Spleen (tissue), 7 donors: ENCODE results near the gene ERC1.

Experiments used
- POLR2A ChIP-seq, 3 donors: fragments of 450-650 bp; IDR thresholded peaks; one replicate each; pipeline ENCODE4 v1.5.1; 2017; ENCODE audit warnings: antibody characterized with exemption in 3 of 3, mild to moderate bottlenecking in 1 of 3
- POLR2AphosphoS5 ChIP-seq, 3 donors: sonication (generic); formaldehyde crosslinking; IDR thresholded peaks; one replicate each; pipeline ENCODE4 v1.5.1; 2017; ENCODE audit warnings: antibody characterized with exemption in 3 of 3
- TF ChIP-seq, protein P1 (sequence below), 11 experiments: fragments of 200-600 bp in 7 of 11; fragments of 450-650 bp in 4 of 11; sonication (generic) in 4 of 11; IDR thresholded peaks in 8 of 11; conservative IDR thresholded peaks in 3 of 11; 1 replicate in 7 of 11; 2 replicates in 4 of 11; pipeline versions ENCODE4 v1.4.0 to v1.8.0; 2016 to 2021; ENCODE audit warnings: antibody characterized with exemption in 11 of 11, inconsistent platforms in 4 of 11, mild to moderate bottlenecking in 1 of 11
- donor health status: DM: no; HTN: no; CAD: no; lungs with moderate emphysema.
- donor health status: DM: no; HTN: no; CAD: no.
- donor health status: DM: no; HTN: no; CAD: no.

DNA sequence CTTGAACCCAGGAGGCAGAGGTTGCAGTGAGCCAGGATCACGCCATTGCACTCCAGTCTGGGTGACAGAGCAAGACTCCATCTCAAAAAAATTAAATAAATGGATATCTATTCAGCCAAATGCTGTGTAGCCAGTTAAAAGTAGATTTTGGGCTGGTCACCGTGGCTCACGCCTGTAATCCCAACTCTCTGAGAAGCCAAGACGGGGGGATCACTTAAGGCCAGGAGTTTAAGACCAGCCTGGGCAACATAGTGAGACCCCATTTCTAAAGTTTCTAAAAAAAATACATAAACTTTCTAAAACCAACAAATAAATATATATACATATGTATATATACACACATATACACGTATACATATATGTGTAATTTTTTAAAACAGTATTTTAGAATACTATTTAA lies 414.6 kb downstream of the ERC1 start:
- TF ChIP-seq POLR2A (IDR thresholded peaks at IDR 0.05) (no peak), POLR2AphosphoS5 (IDR thresholded peaks at IDR 0.05) (no peak)
- TF ChIP-seq, protein P1, sequence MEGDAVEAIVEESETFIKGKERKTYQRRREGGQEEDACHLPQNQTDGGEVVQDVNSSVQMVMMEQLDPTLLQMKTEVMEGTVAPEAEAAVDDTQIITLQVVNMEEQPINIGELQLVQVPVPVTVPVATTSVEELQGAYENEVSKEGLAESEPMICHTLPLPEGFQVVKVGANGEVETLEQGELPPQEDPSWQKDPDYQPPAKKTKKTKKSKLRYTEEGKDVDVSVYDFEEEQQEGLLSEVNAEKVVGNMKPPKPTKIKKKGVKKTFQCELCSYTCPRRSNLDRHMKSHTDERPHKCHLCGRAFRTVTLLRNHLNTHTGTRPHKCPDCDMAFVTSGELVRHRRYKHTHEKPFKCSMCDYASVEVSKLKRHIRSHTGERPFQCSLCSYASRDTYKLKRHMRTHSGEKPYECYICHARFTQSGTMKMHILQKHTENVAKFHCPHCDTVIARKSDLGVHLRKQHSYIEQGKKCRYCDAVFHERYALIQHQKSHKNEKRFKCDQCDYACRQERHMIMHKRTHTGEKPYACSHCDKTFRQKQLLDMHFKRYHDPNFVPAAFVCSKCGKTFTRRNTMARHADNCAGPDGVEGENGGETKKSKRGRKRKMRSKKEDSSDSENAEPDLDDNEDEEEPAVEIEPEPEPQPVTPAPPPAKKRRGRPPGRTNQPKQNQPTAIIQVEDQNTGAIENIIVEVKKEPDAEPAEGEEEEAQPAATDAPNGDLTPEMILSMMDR (IDR thresholded peaks at IDR 0.05 in 8 of 11, conservative IDR thresholded peaks at IDR 0.05 in 3 of 11), result no peak
